ENCODE results near the gene UCN2.

GRCh38 chr3:48567500-48567899 lies 3.9 kb upstream of the UCN2 start:
- TF ChIP-seq, protein P1, sequence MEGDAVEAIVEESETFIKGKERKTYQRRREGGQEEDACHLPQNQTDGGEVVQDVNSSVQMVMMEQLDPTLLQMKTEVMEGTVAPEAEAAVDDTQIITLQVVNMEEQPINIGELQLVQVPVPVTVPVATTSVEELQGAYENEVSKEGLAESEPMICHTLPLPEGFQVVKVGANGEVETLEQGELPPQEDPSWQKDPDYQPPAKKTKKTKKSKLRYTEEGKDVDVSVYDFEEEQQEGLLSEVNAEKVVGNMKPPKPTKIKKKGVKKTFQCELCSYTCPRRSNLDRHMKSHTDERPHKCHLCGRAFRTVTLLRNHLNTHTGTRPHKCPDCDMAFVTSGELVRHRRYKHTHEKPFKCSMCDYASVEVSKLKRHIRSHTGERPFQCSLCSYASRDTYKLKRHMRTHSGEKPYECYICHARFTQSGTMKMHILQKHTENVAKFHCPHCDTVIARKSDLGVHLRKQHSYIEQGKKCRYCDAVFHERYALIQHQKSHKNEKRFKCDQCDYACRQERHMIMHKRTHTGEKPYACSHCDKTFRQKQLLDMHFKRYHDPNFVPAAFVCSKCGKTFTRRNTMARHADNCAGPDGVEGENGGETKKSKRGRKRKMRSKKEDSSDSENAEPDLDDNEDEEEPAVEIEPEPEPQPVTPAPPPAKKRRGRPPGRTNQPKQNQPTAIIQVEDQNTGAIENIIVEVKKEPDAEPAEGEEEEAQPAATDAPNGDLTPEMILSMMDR (conservative IDR thresholded peaks at IDR 0.05; ENCODE audit: low read length) = no peak
- TF ChIP-seq EZH2phosphoT487 (IDR thresholded peaks at IDR 0.05; ENCODE audit: borderline replicate concordance, low read depth, low read length) = no peak

All from OCI-LY7 (cell line).